Activated CD4-positive, alpha-beta memory T cell treated with anti-CD3 and anti-CD28 coated beads, Interleukin-2, amount 10 ng/mL, durations not matched to agents 7 days and 5 days (primary cell): ENCODE results near the gene LAMC3. TPM values are rescaled to one million over a fixed set of nuclear protein-coding genes. Genes with fewer than 3 reads are reported as not detected.

Source experiments
- CTCF ChIA-PET: fragments of 350-600 bp; sonication (Branson Sonifier 250); formaldehyde crosslinking; loops from one replicate; lab custom pipeline; 2021; ENCODE audit warnings: antibody characterized with exemption, inconsistent platforms; lab: Charles Lee
- POLR2A ChIA-PET: fragments of 350-600 bp; sonication (Branson Sonifier 250); formaldehyde crosslinking; loops from one replicate; lab custom pipeline; 2021; ENCODE audit warnings: antibody characterized with exemption; lab: Charles Lee
- DNase-seq: peaks from one replicate; pipeline ENCODE4 v3.0.0-alpha.2; 2020
- H3K27ac Mint-ChIP-seq: one replicate; pipeline ENCODE4 v1.8.0; 2021; ENCODE audit warnings: mild to moderate bottlenecking, mixed read lengths
- H3K27me3 Mint-ChIP-seq: one replicate; pipeline ENCODE4 v1.8.0; 2021; ENCODE audit warnings: mixed read lengths
- H3K36me3 Mint-ChIP-seq: one replicate; pipeline ENCODE4 v1.8.0; 2021; ENCODE audit warnings: low read depth, mixed read lengths
- H3K4me1 Mint-ChIP-seq: one replicate; pipeline ENCODE4 v1.8.0; 2021; ENCODE audit warnings: mixed read lengths
- H3K4me3 Mint-ChIP-seq: one replicate; pipeline ENCODE4 v1.8.0; 2021; ENCODE audit warnings: mild to moderate bottlenecking, mixed read lengths
- H3K9me3 Mint-ChIP-seq: one replicate; pipeline ENCODE4 v1.8.0; 2021; ENCODE audit warnings: mixed read lengths
- total RNA-seq, 2 experiments: library from RNA; stranded (reverse); gene quantifications; one replicate each; pipeline ENCODE4 v1.2.3, GENCODE V29; 2021

LAMC3 gene
- not detected for total RNA-seq

GRCh38 chr9:131008909-131009618 lies at the start of gene LAMC3:
Gene LAMC3 (plus strand): TSS chr9:131009174. CDS start chr9:131009215, 41 bp downstream.
- ChIA-PET CTCF (no interaction called here), POLR2A (no interaction called here)
- Mint-ChIP-seq H3K27ac (no peak within 1 kb of the TSS), H3K9me3 (no peaks in the 10 kb centered on the region), H3K27me3 (peaks cover 30% of the 10 kb centered on the region), H3K4me3 (no peak within 1 kb of the TSS), H3K4me1 (no peaks in the 10 kb centered on the region), H3K36me3 (no peaks in the 10 kb centered on the region)
- DNase-seq = no peak

DNA sequence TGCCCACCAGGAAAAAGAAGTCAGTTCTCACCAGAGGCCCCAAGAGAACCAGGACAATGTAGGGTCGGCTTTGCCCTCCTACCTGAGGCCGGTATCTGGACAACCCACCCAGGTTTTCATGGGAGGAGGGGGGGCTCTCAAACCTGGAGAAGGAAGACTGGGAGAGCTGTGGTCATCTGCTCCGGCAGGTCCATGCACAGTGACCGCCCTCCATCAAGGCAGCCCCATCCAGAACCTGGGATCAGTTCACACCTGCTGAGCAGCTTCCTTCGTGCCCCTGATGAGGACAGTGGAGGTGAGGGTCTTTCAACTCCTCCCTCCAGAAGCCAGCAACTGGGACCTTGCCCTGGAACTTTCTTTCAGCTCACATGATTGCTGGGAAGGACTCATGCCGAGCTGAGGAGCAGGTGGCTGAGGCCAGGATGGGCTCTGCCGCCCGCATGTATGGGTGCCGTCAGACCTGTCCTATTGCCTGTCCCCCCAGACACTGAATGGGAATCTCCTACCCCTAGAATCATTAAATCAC lies 49.1 kb upstream of the LAMC3 start:
- POLR2A ChIA-PET = no interaction called here
- no peak for DNase-seq
- H3K27me3 Mint-ChIP-seq = no peaks in the 10 kb centered on the region
- H3K27ac Mint-ChIP-seq = no peak overlapping the region
- CTCF ChIA-PET = no interaction called here
- no peak overlapping the region for H3K4me3 Mint-ChIP-seq
- H3K4me1 Mint-ChIP-seq = peaks cover 1% of the 10 kb centered on the region
- H3K9me3 Mint-ChIP-seq = peaks cover 9% of the 10 kb centered on the region
- peaks cover 3% of the 10 kb centered on the region for H3K36me3 Mint-ChIP-seq

- Mint-ChIP-seq H3K9me3 (peaks cover 9% of the 10 kb centered on the region), H3K27me3 (no peaks in the 10 kb centered on the region), H3K27ac (no peak overlapping the region), H3K4me1 (peaks cover 6% of the 10 kb centered on the region), H3K36me3 (peaks cover 3% of the 10 kb centered on the region), H3K4me3 (no peak overlapping the region)
- ChIA-PET CTCF (no interaction called here), POLR2A (no interaction called here)
- DNase-seq = no peak
Measured at GRCh38 chr9:130960522-130961378, 48.2 kb upstream of the LAMC3 start.

DNA sequence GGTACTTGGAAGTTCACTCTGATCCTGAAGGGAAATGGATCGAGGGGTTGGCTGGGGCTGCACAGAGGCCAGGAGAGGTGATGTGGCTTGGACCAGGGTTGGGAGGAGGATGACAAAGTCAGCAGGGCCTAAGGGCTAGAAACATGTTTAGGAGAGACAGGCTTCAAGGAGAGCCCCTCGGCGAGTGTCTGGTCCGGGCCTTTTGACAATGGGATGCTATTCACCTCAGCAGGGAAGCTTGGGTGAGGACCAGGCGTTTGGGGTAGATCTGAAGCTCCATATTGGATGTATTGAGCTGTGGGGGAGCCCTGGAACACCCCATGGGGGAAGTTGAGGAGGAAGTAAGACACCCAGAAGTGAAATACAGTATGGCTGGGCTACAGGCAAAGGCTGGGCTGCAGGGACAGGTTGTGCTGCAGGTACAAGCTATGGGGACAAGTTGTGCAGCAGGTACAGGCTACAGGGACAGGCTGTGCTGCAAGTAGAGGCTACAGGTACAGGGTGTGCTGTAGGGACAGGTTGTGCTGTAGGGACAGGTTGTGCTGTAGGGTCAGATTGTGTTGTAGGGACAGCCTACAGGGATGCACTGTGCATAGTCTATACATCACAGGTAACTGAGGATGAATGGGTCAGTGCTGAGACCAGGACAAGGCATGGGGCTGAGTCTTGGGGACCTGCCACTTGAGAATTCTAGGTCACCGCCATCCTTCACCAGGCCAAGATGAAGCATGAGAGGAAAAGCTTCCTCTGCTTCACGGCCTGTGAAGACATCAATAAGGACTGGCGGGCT lies 47.3 kb upstream of the LAMC3 start:
- peaks cover 6% of the 10 kb centered on the region for H3K4me1 Mint-ChIP-seq
- peaks cover 3% of the 10 kb centered on the region for H3K36me3 Mint-ChIP-seq
- ChIA-PET CTCF (no interaction called here), POLR2A (no interaction called here)
- H3K9me3 Mint-ChIP-seq = peaks cover 9% of the 10 kb centered on the region
- no peak overlapping the region for H3K4me3 Mint-ChIP-seq
- DNase-seq = no peak
- H3K27me3 Mint-ChIP-seq = no peaks in the 10 kb centered on the region
- no peak overlapping the region for H3K27ac Mint-ChIP-seq

- H3K27ac Mint-ChIP-seq = no peak overlapping the region
- POLR2A ChIA-PET = no interaction called here
Measured at GRCh38 chr9:130962418-130963316, 46.3 kb upstream of the LAMC3 start.

DNA sequence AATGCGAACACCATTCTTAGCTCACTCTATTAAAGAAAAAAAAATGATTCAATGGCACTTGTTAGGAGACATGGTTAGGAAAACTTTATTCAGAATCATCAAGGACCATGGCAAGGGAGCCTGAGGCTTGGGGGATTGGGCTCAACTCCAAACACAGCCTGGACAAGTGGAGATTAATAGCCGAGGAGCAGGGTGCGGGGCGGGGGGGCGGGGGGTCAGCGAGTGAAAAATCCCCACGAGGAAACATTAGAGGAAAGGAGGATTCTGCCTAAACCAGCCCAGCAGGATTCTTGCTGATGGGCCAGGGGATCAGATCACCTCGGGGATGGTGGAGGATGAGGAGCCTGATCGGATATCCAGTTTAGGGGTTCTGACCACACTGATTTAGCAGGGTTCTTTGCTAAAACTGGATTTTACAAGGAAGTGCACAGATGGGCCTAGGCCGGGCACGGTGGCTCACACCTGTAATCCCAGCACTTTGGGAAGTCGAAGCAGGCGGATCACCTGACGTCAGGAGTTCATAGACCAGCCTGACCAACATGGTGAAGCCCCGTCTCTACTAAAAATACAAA lies 45.6 kb upstream of the LAMC3 start:
- DNase-seq = no peak
- ChIA-PET CTCF (no interaction called here), POLR2A (no interaction called here)
- no peak overlapping the region for H3K4me3 Mint-ChIP-seq
- peaks cover 5% of the 10 kb centered on the region for H3K9me3 Mint-ChIP-seq
- peaks cover 3% of the 10 kb centered on the region for H3K36me3 Mint-ChIP-seq
- H3K27me3 Mint-ChIP-seq = no peaks in the 10 kb centered on the region
- H3K4me1 Mint-ChIP-seq = peaks cover 6% of the 10 kb centered on the region
- H3K27ac Mint-ChIP-seq = no peak overlapping the region

More at GRCh38 chr9:130962418-130963316, 46.3 kb upstream of the LAMC3 start:
- Mint-ChIP-seq H3K36me3 (peaks cover 3% of the 10 kb centered on the region), H3K4me1 (peaks cover 6% of the 10 kb centered on the region), H3K9me3 (peaks cover 9% of the 10 kb centered on the region), H3K27me3 (no peaks in the 10 kb centered on the region), H3K4me3 (no peak overlapping the region)
- CTCF ChIA-PET = no interaction called here
- no peak for DNase-seq

GRCh38 chr9:130963916-130964315 lies 45.1 kb upstream of the LAMC3 start:
- no peaks in the 10 kb centered on the region for H3K27me3 Mint-ChIP-seq
- POLR2A ChIA-PET = no interaction called here
- no peak overlapping the region for H3K4me3 Mint-ChIP-seq
- DNase-seq = no peak
- CTCF ChIA-PET = no interaction called here
- peaks cover 4% of the 10 kb centered on the region for H3K4me1 Mint-ChIP-seq
- peaks cover 3% of the 10 kb centered on the region for H3K9me3 Mint-ChIP-seq
- peaks cover under 1% of the 10 kb centered on the region for H3K36me3 Mint-ChIP-seq
- H3K27ac Mint-ChIP-seq = no peak overlapping the region

DNA sequence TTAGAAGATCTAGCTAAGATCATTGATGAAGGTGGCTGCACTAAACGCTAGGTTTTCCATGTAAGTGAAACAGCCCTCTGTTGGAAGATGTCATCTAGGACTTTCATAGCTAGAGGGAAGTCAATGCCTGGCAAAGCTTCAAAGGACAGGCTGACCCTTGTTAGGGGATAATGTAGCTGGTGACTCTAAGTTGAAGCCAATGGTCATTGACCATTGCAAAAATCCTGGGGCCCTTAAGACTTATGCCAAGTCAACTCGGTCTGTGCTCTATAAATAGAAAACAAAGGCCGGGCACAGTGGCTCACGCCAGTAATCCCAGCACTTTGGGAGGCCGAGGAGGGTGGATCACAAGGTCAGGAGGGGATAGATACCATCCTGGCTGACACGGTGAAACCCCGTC lies 43.3 kb upstream of the LAMC3 start:
- Mint-ChIP-seq H3K4me1 (peaks cover 4% of the 10 kb centered on the region), H3K9me3 (no peaks in the 10 kb centered on the region), H3K4me3 (no peak overlapping the region), H3K27ac (no peak overlapping the region), H3K36me3 (no peaks in the 10 kb centered on the region), H3K27me3 (no peaks in the 10 kb centered on the region)
- POLR2A ChIA-PET = no interaction called here
- DNase-seq = no peak
- CTCF ChIA-PET = interaction anchor here (1.2 to 1.4 kb wide), 2 partner anchors 33 to 81 kb away, joined by 3 read pairs; no protein-coding TSS in a partner anchor

GRCh38 chr9:130970052-130970451 lies 38.9 kb upstream of the LAMC3 start:
- Mint-ChIP-seq H3K4me3 (no peak overlapping the region), H3K4me1 (peaks cover 4% of the 10 kb centered on the region), H3K27me3 (peaks cover 6% of the 10 kb centered on the region), H3K9me3 (no peaks in the 10 kb centered on the region), H3K36me3 (no peaks in the 10 kb centered on the region), H3K27ac (no peak overlapping the region)
- ChIA-PET POLR2A (no interaction called here), CTCF (no interaction called here)
- no peak for DNase-seq

GRCh38 chr9:130970855-130971254 lies 38.1 kb upstream of the LAMC3 start:
- POLR2A ChIA-PET = no interaction called here
- Mint-ChIP-seq H3K27me3 (peaks cover 6% of the 10 kb centered on the region), H3K4me1 (no peaks in the 10 kb centered on the region), H3K27ac (no peak overlapping the region), H3K9me3 (no peaks in the 10 kb centered on the region), H3K36me3 (no peaks in the 10 kb centered on the region), H3K4me3 (no peak overlapping the region)
- no peak for DNase-seq
- CTCF ChIA-PET = no interaction called here

DNA sequence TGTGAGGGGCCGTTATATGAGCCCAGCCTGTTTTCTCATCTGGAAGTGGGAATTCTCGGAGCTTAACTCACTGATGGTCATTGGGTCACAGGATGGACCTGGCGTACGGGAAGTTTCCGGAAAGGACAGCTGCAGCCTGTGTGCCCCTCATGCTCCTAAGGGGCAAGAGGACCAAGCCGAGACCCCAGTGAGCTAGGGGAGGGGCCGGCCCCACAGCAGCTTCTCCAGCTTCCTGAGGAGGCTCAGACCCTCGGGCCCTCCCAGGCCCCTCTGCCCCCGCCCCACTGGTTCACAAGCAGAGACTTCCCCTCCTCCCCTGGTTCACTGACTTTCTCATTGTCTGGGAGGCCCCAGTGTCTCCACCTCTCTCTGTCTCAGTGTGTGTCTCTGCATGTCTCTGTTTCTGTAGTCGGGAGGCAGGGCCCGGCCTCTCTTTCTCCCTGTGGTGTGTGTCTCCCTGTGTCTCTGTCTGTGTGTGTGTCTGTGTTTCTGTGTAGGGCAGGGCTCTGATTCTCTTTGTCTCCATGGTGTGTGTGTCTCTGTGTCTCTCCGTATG lies 37.6 kb upstream of the LAMC3 start:
- H3K36me3 Mint-ChIP-seq = no peaks in the 10 kb centered on the region
- H3K9me3 Mint-ChIP-seq = no peaks in the 10 kb centered on the region
- H3K27me3 Mint-ChIP-seq = peaks cover 6% of the 10 kb centered on the region
- no peaks in the 10 kb centered on the region for H3K4me1 Mint-ChIP-seq
- POLR2A ChIA-PET = no interaction called here
- CTCF ChIA-PET = no interaction called here
- H3K4me3 Mint-ChIP-seq = no peak overlapping the region
- no peak overlapping the region for H3K27ac Mint-ChIP-seq
- no peak for DNase-seq
